GM10266 (cell line): ENCODE results near the gene ATP5MC2.

Experiments used
- DNase-seq: peaks from one replicate; pipeline ENCODE4 v3.0.0; 2012; ENCODE audit errors: extremely low spot score
- TF ChIP-seq, protein P1 (sequence below): IDR thresholded peaks from 2 replicates; pipeline ENCODE4 v1.5.1; 2012; ENCODE audit warnings: mild to moderate bottlenecking, low read depth; ENCODE audit not compliant: control insufficient read depth, insufficient read depth; ENCODE audit errors: missing control alignments

The ATP5MC2 gene

GRCh38 chr12:53623548-53624385 lies 52.1 kb downstream of the ATP5MC2 start:
- TF ChIP-seq, protein P1, sequence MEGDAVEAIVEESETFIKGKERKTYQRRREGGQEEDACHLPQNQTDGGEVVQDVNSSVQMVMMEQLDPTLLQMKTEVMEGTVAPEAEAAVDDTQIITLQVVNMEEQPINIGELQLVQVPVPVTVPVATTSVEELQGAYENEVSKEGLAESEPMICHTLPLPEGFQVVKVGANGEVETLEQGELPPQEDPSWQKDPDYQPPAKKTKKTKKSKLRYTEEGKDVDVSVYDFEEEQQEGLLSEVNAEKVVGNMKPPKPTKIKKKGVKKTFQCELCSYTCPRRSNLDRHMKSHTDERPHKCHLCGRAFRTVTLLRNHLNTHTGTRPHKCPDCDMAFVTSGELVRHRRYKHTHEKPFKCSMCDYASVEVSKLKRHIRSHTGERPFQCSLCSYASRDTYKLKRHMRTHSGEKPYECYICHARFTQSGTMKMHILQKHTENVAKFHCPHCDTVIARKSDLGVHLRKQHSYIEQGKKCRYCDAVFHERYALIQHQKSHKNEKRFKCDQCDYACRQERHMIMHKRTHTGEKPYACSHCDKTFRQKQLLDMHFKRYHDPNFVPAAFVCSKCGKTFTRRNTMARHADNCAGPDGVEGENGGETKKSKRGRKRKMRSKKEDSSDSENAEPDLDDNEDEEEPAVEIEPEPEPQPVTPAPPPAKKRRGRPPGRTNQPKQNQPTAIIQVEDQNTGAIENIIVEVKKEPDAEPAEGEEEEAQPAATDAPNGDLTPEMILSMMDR = no peak
- no peak for DNase-seq

GRCh38 chr12:53622724-53623123 lies 53.2 kb downstream of the ATP5MC2 start:
- no peak for DNase-seq
- TF ChIP-seq, protein P1 = no peak

DNA sequence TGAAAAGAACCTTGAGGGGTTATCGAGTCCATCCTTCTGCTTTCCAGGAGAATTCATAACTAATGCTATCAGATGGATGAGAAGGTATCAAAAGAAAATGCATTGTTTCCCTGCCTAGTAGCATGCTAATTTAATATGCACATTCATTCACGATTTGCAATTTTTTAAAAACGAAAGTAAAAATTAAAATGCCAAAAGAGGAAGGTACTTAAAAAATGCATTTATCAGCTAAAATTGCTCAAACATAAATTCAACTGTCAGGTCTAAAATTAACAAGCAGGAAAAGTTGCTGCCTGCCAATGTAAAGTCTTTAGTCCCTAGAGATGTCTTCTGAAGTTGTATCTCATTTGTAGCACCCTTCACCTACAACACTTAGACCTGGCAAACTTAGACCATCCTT lies 57.6 kb downstream of the ATP5MC2 start:
- no peak for DNase-seq
- TF ChIP-seq, protein P1 = no peak

- DNase-seq = no peak
- TF ChIP-seq, protein P1 = no peak
These were observed 58.2 kb downstream of the ATP5MC2 start for GRCh38 chr12:53617700-53618099.

- TF ChIP-seq, protein P1 = no peak
These were observed 58.9 kb downstream of the ATP5MC2 start for GRCh38 chr12:53616950-53617349.

More at GRCh38 chr12:53616950-53617349, 58.9 kb downstream of the ATP5MC2 start:
- no peak for DNase-seq
